Left ventricle myocardium inferior (tissue), 1 donor: Measurements from ENCODE around the gene KIAA0040. TPM values are rescaled to one million over a fixed set of nuclear protein-coding genes. Genes with fewer than 3 reads are reported as not detected.

Experiments
- DNase-seq: peaks from one replicate; pipeline ENCODE4 v3.0.0-alpha.2; 2020
- H3K27ac ChIP-seq: fragments of 200-600 bp; replicated peaks from 2 replicates; pipeline ENCODE4 v1.8.0; 2021
- H3K27me3 ChIP-seq: fragments of 200-600 bp; 2 replicates; pipeline ENCODE4 v1.8.0; 2021; ENCODE audit warnings: low read depth
- H3K36me3 ChIP-seq: fragments of 200-600 bp; 2 replicates; pipeline ENCODE4 v1.8.0; 2021
- H3K4me1 ChIP-seq: fragments of 200-600 bp; 2 replicates; pipeline ENCODE4 v1.8.0; 2021
- H3K4me3 ChIP-seq: fragments of 200-600 bp; 2 replicates; pipeline ENCODE4 v1.8.0; 2021; ENCODE audit warnings: mild to moderate bottlenecking, moderate library complexity
- H3K9me3 ChIP-seq: fragments of 200-600 bp; replicated peaks from 2 replicates; pipeline ENCODE4 v1.8.0; 2021
- intact Hi-C: fragments of 100-400 bp; cut with micrococcal nuclease; formaldehyde crosslinking; loops from one replicate; pipeline ENCODE4 v1.11.0; 2022
- total RNA-seq: library from RNA; stranded (reverse); fragmentation: NEBNext Ultra II Directional; extraction: Animal tissue kit (Norgen Biotek cat#: 25700); gene quantifications from one replicate; pipeline ENCODE4 v1.2.1, GENCODE V29; 2021
- TF ChIP-seq, protein P1 (sequence below): fragments of 200-600 bp; IDR thresholded peaks from 2 replicates; pipeline ENCODE4 v1.8.0; 2021; ENCODE audit warnings: antibody characterized with exemption, mild to moderate bottlenecking, borderline replicate concordance
- donor health status: DM: no; HTN: yes; CAD: no; lungs with severe emphysema.

KIAA0040 gene
- total RNA-seq, 1 donor from 2014 or later = 12.8 TPM

DNA sequence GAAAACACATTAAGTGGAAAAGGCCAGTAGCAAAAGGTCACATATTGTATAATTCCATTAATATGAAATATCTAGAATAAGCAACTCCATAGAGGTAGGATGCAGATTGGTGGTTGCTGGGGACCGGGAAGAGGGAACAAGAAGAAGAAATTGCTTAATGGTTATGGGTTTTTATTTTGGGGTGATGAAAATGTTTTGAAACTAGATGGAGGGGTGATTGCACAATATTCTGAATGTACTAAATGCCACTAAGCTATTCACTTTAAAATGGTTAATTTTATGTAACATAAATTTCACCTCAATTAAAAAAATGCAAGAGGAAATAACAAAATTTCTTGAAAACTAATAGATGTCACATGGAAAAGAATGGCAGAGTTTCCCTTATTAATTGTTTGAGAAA lies 6.7 kb downstream of the KIAA0040 start:
- H3K36me3 ChIP-seq = peaks cover 5% of the 10 kb centered on the region
- H3K27ac ChIP-seq = peak overlapping the region; percentile 89
- no peak overlapping the region for H3K4me3 ChIP-seq
- no peak for DNase-seq
- intact Hi-C loops = no loop called here
- no peaks in the 10 kb centered on the region for H3K9me3 ChIP-seq
- no peaks in the 10 kb centered on the region for H3K27me3 ChIP-seq
- peaks cover 98% of the 10 kb centered on the region for H3K4me1 ChIP-seq
- TF ChIP-seq, protein P1, sequence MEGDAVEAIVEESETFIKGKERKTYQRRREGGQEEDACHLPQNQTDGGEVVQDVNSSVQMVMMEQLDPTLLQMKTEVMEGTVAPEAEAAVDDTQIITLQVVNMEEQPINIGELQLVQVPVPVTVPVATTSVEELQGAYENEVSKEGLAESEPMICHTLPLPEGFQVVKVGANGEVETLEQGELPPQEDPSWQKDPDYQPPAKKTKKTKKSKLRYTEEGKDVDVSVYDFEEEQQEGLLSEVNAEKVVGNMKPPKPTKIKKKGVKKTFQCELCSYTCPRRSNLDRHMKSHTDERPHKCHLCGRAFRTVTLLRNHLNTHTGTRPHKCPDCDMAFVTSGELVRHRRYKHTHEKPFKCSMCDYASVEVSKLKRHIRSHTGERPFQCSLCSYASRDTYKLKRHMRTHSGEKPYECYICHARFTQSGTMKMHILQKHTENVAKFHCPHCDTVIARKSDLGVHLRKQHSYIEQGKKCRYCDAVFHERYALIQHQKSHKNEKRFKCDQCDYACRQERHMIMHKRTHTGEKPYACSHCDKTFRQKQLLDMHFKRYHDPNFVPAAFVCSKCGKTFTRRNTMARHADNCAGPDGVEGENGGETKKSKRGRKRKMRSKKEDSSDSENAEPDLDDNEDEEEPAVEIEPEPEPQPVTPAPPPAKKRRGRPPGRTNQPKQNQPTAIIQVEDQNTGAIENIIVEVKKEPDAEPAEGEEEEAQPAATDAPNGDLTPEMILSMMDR = no peak

GRCh38 chr1:175183586-175183985 lies 9.0 kb downstream of the KIAA0040 start:
- Histone ChIP-seq H3K36me3 (peaks cover 5% of the 10 kb centered on the region), H3K9me3 (no peaks in the 10 kb centered on the region), H3K4me3 (no peak overlapping the region), H3K27ac (no peak overlapping the region), H3K27me3 (no peaks in the 10 kb centered on the region), H3K4me1 (peaks cover 97% of the 10 kb centered on the region)
- intact Hi-C loops = no loop called here
- TF ChIP-seq, protein P1 = no peak
- no peak for DNase-seq

GRCh38 chr1:175182201-175182746 lies 10.3 kb downstream of the KIAA0040 start:
- intact Hi-C loops = no loop called here
- H3K4me3 ChIP-seq = no peak overlapping the region
- peaks cover 92% of the 10 kb centered on the region for H3K4me1 ChIP-seq
- H3K27me3 ChIP-seq = no peaks in the 10 kb centered on the region
- no peaks in the 10 kb centered on the region for H3K9me3 ChIP-seq
- TF ChIP-seq, protein P1 = no peak
- DNase-seq = no peak
- no peak overlapping the region for H3K27ac ChIP-seq
- H3K36me3 ChIP-seq = peaks cover 17% of the 10 kb centered on the region

DNA sequence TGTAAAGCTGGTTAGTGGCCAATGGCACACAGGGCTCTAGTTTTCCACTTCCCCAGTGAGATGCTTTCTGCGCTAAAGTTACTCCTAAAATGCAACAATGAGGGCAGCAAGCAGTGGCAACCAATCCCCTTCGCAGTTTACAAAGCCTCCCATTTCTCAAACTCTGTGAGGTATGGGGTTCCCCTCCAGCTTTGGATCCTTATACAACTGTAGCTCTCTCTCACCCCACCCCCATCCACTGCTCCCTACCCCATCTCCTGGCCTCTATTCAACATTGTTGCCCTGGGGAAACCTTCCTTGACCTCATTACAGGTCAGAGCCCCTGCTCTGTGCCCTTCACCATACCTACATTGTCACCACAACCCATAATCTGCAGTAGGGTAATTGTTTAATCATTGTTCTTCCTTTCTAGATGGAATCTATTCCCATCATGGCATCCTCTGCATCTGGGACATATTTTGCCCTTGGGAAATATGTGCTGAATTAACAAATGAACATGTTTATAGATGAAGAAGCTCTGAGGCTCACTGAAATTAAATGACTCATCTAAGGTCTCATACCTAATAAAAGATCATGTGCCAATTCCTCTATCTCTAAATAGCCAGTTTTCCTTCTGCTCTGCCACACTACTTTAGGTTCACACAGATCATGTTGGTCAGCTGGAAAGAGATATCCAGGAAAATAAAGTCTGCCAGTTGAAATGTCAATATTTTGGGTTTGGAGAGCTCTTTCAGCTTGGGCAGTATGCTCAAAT lies 12.6 kb downstream of the KIAA0040 start:
- intact Hi-C loops = no loop called here
- peaks cover 35% of the 10 kb centered on the region for H3K36me3 ChIP-seq
- TF ChIP-seq, protein P1 = no peak
- no peak overlapping the region for H3K4me3 ChIP-seq
- H3K4me1 ChIP-seq = peaks cover 70% of the 10 kb centered on the region
- no peak for DNase-seq
- no peaks in the 10 kb centered on the region for H3K9me3 ChIP-seq
- no peak overlapping the region for H3K27ac ChIP-seq
- H3K27me3 ChIP-seq = no peaks in the 10 kb centered on the region

DNA sequence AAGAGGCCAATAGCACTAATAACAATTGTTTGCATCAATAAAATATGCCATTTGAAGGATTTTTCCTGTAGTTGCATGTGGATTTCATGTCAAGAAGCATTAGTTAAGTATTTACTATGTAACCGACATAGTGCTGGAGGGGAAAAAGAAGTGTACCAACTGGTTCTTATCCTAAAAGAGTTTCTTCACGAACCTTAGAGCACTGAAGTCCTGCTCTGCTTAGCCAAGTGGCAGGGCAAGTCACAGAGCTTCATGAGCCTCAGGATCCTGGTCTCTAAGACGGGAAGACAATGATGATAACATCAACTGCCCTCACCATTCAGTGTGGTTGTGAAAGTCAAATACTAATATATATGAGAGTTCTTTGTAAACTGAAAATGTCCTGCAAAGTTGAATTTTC lies 14.1 kb downstream of the KIAA0040 start:
- TF ChIP-seq, protein P1 = no peak
- no peak for DNase-seq
- intact Hi-C loops = no loop called here
- Histone ChIP-seq H3K27me3 (no peaks in the 10 kb centered on the region), H3K4me3 (no peak overlapping the region), H3K9me3 (no peaks in the 10 kb centered on the region), H3K27ac (no peak overlapping the region), H3K4me1 (peaks cover 66% of the 10 kb centered on the region), H3K36me3 (peaks cover 35% of the 10 kb centered on the region)
